ENCODE data around the gene IPO9. TPM values are rescaled to one million over a fixed set of nuclear protein-coding genes. Genes with fewer than 3 reads are reported as not detected.

The IPO9 gene
- total and polyA plus RNA-seq, 2 experiments from 2014 or later: 47.6 to 87.4 TPM

- no peak for TF ChIP-seq POLR2AphosphoS5 (IDR thresholded peaks at IDR 0.05; ENCODE audit: low read depth)
- no peak for TF ChIP-seq REST (IDR thresholded peaks at IDR 0.05; ENCODE audit: unreplicated experiment)
- TF ChIP-seq NANOG (IDR thresholded peaks at IDR 0.05; ENCODE audit: borderline replicate concordance): no peak
These were observed 78.7 kb downstream of the IPO9 start (continued) for GRCh38 chr1:201907621-201908020.

- Mint-ChIP-seq H3K27ac (no peak overlapping the region), H3K9me3 (no peaks in the 10 kb centered on the region), H3K4me1 (peaks cover 11% of the 10 kb centered on the region), H3K36me3 (ENCODE audit: low read depth) (no peaks in the 10 kb centered on the region), H3K27me3 (ENCODE audit: insufficient read depth, low read depth, poor library complexity) (peaks cover 4% of the 10 kb centered on the region), H3K4me3 (no peak overlapping the region)
- Histone ChIP-seq H4K20me1 (replicated peaks; ENCODE audit: insufficient read depth) (no peaks in the 10 kb centered on the region), H3F3A (replicated peaks; ENCODE audit: low read depth) (no peaks in the 10 kb centered on the region), H3K9me2 (ENCODE audit: insufficient read depth) (no peaks in the 10 kb centered on the region), H3K27me3 (ENCODE audit: insufficient read depth) (no peaks in the 10 kb centered on the region), H3K79me2 (replicated peaks; ENCODE audit: insufficient read depth) (no peaks in the 10 kb centered on the region), H3K4me1 (ENCODE audit: insufficient read depth) (no peaks in the 10 kb centered on the region), H2AFZ (no peak overlapping the region), H3K36me3 (ENCODE audit: insufficient read depth) (no peaks in the 10 kb centered on the region), H3K27ac (ENCODE audit: low read depth) (no peak overlapping the region), H3K4me2 (no peak overlapping the region), H3K4me3 (no peak overlapping the region)
- DNase-seq (ENCODE audit: low spot score) (no peak), ATAC-seq (peak; percentile 90)
- TF ChIP-seq NANOG (IDR thresholded peaks at IDR 0.05; ENCODE audit: borderline replicate concordance) (no peak), CREB1 (CRISPR knock-in tag; IDR thresholded peaks at IDR 0.05; ENCODE audit: low read depth) (no peak), CTCF (conservative IDR thresholded peaks at IDR 0.05; ENCODE audit: low read depth in 2 of 2) (no peak), POLR2AphosphoS5 (IDR thresholded peaks at IDR 0.05; ENCODE audit: low read depth) (no peak), JUNB (IDR thresholded peaks at IDR 0.05; ENCODE audit: unreplicated experiment) (no peak), ETS1 (IDR thresholded peaks at IDR 0.05) (no peak), REST (IDR thresholded peaks at IDR 0.05; ENCODE audit: unreplicated experiment) (no peak)
These were observed 83.0 kb downstream of the IPO9 start for GRCh38 chr1:201911826-201912571.

Measured in GM23338 (cell line).